BJ (cell line): Measurements from ENCODE around the gene C7orf25. TPM values are rescaled to one million over a fixed set of nuclear protein-coding genes. Genes with fewer than 3 reads are reported as not detected.
A peak's percentile ranks its signal among the peaks of the same experiment; 100 is the strongest.

Source experiments
- CTCF ChIA-PET: fragments of 350-600 bp; formaldehyde crosslinking; extraction: SDS; loops from one replicate; lab custom pipeline; 2021; ENCODE audit warnings: antibody characterized with exemption, inconsistent platforms; lab: Yijun Ruan, JAX
- POLR2A ChIA-PET: fragments of 300-600 bp; sonication (Branson Sonifier 250); formaldehyde crosslinking; extraction: SDS; loops from one replicate; lab custom pipeline; 2021; ENCODE audit warnings: antibody characterized with exemption; lab: Charles Lee
- DNase-seq: peaks from one replicate; pipeline ENCODE4 v3.0.0-alpha.2; 2011; ENCODE audit warnings: low read depth
- H3K27me3 ChIP-seq: 2 replicates; pipeline ENCODE4 v1.6.0; 2011; ENCODE audit warnings: low read length; ENCODE audit not compliant: control insufficient read depth, insufficient read depth
- H3K36me3 ChIP-seq: 2 replicates; pipeline ENCODE4 v1.5.1; 2011; ENCODE audit warnings: low read length; ENCODE audit not compliant: control insufficient read depth, insufficient read depth
- H3K4me3 ChIP-seq: 2 replicates; pipeline ENCODE4 v1.5.1; 2011; ENCODE audit warnings: low read depth, mild to moderate bottlenecking, control low read depth, low read length
- polyA minus RNA-seq: library from RNA; depleted of rRNA, polyadenylated mRNA; stranded (reverse); fragments of >200 nt; gene quantifications from 2 replicates; pipeline ENCODE4 v1.2.3, GENCODE V29; 2011; rRNA and poly(A)+ RNA removed
- polyA plus RNA-seq: library from polyadenylated mRNA; depleted of rRNA; stranded (reverse); fragments of >200 nt; gene quantifications from 2 replicates; pipeline ENCODE4 v1.2.3, GENCODE V29; 2011; rRNA removed
- TF ChIP-seq, protein P1 (sequence below): IDR thresholded peaks from 2 replicates; pipeline ENCODE4 v1.5.1; 2011; ENCODE audit warnings: low read depth, mild to moderate bottlenecking, control low read depth, inconsistent platforms, low read length, moderate library complexity; ENCODE audit not compliant: insufficient read depth

C7orf25 gene
- polyA plus RNA-seq, result 4.2 and 4.8 TPM in 2 replicates
- 1.6 and 2.7 TPM in 2 replicates for polyA minus RNA-seq

DNA sequence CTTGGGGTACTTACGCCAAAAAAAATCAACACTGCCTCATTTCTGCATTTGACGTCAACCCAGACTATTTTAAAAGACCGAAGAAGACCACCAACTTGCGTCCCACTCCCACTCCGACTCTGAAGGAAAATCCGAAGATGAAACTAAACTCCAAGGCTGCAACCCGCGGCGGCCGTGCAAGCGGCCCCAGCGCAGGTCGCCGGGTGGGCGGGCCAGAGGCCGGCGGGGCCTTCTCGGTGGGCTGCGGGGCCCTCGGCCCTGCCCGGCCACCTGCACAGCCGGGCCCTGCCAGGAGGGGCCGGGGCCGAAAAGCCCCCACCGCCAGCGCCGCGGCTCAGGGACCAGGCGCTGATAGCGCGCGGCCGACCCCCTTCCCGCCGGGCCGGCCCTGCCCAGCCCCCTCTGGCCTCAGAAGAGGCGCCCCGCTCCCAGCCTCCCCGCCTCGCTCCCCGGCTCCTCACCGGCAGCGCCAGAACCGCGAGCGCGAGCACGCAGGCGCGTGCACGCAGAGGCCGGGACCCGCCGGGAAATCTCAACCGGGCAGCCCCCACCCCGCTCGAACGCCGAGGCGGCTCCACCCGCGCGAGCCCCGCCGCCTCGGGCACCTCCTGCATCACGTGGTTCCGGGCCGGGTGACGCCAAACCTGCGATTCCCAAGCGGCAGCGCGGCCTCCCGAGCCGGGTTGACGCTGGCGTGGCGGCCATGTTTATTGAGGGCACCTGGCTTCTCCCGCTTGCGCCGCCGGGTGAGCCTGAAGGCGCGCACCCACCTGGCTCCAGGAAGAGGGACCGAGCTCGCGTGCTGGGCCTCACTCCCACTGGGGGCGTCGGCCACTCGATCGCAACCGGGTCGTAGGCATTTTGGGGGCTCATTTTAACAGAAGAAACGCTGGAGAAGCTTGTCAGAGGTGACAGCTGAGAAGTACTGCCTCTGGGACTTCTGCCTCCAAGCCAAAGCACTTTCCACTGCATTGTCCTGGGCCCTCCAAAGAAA, at the start of gene C7orf25:
Gene C7orf25 (minus strand): TSS at position 617 of the 994 bp plus-strand sequence. CDS start 1,170 bp downstream, outside the sequence.
- TF ChIP-seq, protein P1, sequence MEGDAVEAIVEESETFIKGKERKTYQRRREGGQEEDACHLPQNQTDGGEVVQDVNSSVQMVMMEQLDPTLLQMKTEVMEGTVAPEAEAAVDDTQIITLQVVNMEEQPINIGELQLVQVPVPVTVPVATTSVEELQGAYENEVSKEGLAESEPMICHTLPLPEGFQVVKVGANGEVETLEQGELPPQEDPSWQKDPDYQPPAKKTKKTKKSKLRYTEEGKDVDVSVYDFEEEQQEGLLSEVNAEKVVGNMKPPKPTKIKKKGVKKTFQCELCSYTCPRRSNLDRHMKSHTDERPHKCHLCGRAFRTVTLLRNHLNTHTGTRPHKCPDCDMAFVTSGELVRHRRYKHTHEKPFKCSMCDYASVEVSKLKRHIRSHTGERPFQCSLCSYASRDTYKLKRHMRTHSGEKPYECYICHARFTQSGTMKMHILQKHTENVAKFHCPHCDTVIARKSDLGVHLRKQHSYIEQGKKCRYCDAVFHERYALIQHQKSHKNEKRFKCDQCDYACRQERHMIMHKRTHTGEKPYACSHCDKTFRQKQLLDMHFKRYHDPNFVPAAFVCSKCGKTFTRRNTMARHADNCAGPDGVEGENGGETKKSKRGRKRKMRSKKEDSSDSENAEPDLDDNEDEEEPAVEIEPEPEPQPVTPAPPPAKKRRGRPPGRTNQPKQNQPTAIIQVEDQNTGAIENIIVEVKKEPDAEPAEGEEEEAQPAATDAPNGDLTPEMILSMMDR, result 0 out of 2 replicates have a peak, but pooled peaks have one; percentile 5
- Histone ChIP-seq H3K4me3 (peak within 1 kb of the TSS; percentile 66), H3K27me3 (no peaks in the 10 kb centered on the region), H3K36me3 (no peaks in the 10 kb centered on the region)
- DNase-seq, result peak; percentile 46
- CTCF ChIA-PET, result interaction anchor here (0.7 to 1.4 kb wide), 2 partner anchors 12 to 971 kb away, joined by 3 to 4 read pairs; no protein-coding TSS in a partner anchor
- POLR2A ChIA-PET, result no interaction called here

DNA sequence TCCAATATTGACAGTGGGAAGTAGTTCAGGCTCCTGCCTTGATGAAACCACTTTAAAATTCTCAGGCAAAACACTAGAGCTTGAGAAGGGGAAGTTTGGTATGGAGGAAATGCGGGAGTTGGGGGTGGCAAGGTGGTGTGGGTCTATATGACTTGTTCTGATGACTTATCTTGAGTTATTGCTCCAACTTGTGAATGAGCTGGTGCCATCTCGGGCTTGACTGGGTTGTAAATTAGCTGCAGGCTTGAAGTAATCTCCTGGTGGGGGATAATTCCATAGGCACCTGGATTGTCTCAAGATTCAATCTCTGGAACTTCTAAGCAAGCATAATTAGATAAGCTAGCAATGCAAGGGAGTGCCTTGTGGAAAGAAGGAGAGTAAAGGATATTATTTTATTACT, 49.3 kb upstream of the C7orf25 start:
- Histone ChIP-seq H3K4me3 (no peak overlapping the region), H3K27me3 (peaks cover 5% of the 10 kb centered on the region; the same call in 1 of the 2 replicates), H3K36me3 (no peaks in the 10 kb centered on the region)
- ChIA-PET POLR2A (no interaction called here), CTCF (interaction anchor here (1.3 to 1.8 kb wide), 2 partner anchors 9 to 11 kb away, joined by 5 to 6 read pairs; no protein-coding TSS in a partner anchor)
- DNase-seq, result no peak
- TF ChIP-seq, protein P1, result no peak

DNA sequence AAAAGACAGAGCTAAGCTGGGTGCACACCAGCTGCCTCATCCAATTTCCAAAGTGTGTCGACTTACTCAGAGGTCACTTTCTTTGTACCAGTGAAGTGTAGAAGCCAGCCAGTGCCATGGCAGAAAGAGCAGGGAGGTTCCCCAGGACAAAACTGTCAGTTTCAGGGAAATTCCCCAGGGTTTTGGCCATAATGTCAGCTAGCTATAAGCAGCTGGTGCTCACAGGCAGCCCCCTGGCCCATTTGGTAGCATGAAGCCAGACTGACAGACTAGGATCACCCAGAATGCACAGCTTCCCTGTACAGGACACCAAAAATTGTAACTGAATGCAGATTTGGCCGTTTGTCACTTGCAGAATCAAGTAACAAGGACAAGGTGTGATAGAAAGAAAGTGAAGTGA, 48.9 kb upstream of the C7orf25 start:
- TF ChIP-seq, protein P1, result no peak
- Histone ChIP-seq H3K4me3 (no peak overlapping the region), H3K27me3 (peaks cover 5% of the 10 kb centered on the region; the same call in 1 of the 2 replicates), H3K36me3 (no peaks in the 10 kb centered on the region)
- ChIA-PET POLR2A (no interaction called here), CTCF (interaction anchor here (1.2 to 1.8 kb wide), 3 partner anchors 9 to 19 kb away, joined by 5 to 6 read pairs (median 5); no protein-coding TSS in a partner anchor)
- DNase-seq, result no peak

DNA sequence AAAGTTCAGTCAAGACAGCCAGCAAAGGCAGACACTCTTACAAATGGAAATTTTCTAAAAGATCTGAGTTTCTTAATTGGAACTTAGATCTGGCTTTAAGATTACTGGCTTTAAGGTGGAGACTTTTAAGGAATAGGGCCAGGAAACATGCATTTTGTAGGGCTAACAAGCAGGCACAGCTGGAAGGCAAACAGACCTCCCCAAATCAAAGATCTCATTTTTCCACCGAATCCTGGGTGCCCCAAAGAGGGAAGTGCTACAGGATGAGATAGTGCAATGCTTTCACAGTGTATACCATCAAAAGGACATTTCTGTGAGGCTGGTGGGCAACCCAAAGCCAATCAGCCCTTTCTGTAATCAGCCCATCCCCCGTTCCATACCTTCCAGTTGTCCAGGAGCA, 47.7 kb upstream of the C7orf25 start:
- POLR2A ChIA-PET, result no interaction called here
- CTCF ChIA-PET, result interaction anchor here (1.2 kb wide), 1 partner anchor 18 kb away, joined by 5 read pairs; no protein-coding TSS in a partner anchor

More for the DNA sequence above, 47.7 kb upstream of the C7orf25 start:
- TF ChIP-seq, protein P1, result no peak
- DNase-seq, result no peak
- Histone ChIP-seq H3K27me3 (peaks cover 5% of the 10 kb centered on the region; the same call in 1 of the 2 replicates), H3K4me3 (no peak overlapping the region), H3K36me3 (no peaks in the 10 kb centered on the region)
